Sigmoid colon (tissue), 4 donors: ENCODE results near the gene PSMD3.

Experiments
- EP300 ChIP-seq, 4 donors: sonication (generic); formaldehyde crosslinking; IDR thresholded peaks; one replicate each; pipeline ENCODE4 v1.6.1; 2017; ENCODE audit warnings: antibody characterized with exemption in 4 of 4
- POLR2A ChIP-seq, 2 donors: fragments of 450-650 bp; IDR thresholded peaks; one replicate each; pipeline ENCODE4 v1.6.1; 2016; ENCODE audit warnings: antibody characterized with exemption in 2 of 2, mild to moderate bottlenecking in 2 of 2, moderate library complexity in 2 of 2
- TF ChIP-seq, protein P1 (sequence below), 4 experiments: fragments of 450-650 bp in 3 of 4; fragments of 200-600 bp in 1 of 4; IDR thresholded peaks; one replicate each; pipeline ENCODE4 v1.5.1; 2016 to 2019; ENCODE audit warnings: antibody characterized with exemption in 4 of 4, mild to moderate bottlenecking in 3 of 4, moderate library complexity in 2 of 4

GRCh38 chr17:39934324-39934723, 46.3 kb upstream of the PSMD3 start:
- TF ChIP-seq, protein P1, sequence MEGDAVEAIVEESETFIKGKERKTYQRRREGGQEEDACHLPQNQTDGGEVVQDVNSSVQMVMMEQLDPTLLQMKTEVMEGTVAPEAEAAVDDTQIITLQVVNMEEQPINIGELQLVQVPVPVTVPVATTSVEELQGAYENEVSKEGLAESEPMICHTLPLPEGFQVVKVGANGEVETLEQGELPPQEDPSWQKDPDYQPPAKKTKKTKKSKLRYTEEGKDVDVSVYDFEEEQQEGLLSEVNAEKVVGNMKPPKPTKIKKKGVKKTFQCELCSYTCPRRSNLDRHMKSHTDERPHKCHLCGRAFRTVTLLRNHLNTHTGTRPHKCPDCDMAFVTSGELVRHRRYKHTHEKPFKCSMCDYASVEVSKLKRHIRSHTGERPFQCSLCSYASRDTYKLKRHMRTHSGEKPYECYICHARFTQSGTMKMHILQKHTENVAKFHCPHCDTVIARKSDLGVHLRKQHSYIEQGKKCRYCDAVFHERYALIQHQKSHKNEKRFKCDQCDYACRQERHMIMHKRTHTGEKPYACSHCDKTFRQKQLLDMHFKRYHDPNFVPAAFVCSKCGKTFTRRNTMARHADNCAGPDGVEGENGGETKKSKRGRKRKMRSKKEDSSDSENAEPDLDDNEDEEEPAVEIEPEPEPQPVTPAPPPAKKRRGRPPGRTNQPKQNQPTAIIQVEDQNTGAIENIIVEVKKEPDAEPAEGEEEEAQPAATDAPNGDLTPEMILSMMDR (IDR thresholded peaks at IDR 0.05): no peak
- TF ChIP-seq POLR2A (IDR thresholded peaks at IDR 0.05) (no peak), EP300 (IDR thresholded peaks at IDR 0.05) (no peak)
